ENCODE data around the gene DKK1.
"Not testable (repeated sequence)": the region's sequence is repeated elsewhere in the genome, so short reads cannot be mapped to it uniquely, and the experiment has no call there.

DKK1 gene

DNA sequence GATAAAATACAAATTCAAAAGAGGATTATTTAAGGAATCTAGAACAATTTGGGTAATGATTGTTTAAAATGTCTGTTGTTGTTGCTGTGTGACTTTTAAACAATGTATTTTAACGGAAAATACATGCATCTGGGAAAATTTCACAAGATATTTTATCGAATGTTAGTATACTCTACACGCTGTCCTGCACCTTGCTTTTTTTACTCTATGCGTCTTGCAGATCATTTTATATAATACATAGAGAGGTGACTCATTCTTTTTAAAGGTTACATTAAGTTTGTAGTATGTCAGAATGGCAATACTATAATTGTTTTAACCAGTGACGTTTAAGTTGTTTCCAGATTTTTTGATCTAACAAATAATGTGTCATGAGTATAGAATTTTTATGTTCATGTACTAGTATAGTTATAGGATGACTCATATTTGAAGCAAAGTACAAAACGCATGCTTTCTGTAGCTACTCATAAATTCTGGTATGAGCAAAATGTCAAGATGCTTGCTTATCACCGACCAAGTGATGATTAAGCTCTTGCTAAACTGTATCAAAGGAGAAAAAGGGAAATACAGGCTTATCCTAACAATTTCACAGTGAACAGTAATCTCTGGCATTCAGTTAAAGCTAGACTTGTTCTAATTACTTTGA lies 4.9 kb downstream of the DKK1 start:
- no peak for DNase-seq

DNA sequence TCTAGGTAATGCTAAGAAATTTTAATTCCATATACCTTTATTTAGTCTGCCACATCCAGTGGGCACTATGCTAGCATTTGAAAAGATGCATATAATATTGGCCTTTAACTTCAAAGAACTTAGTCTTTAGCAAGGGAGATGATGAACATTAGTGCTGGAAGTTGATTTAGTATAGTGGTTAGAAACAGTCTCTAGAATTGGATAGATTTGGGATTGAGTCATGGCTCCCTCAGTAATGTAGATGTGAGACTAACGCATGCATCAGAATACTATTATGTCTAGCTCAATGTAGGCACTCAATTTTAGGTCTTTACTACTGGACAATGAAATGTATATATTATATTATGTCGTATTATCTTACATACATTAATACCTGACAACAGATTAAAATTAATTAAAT lies 5.8 kb downstream of the DKK1 start:
- no peak for DNase-seq

DNA sequence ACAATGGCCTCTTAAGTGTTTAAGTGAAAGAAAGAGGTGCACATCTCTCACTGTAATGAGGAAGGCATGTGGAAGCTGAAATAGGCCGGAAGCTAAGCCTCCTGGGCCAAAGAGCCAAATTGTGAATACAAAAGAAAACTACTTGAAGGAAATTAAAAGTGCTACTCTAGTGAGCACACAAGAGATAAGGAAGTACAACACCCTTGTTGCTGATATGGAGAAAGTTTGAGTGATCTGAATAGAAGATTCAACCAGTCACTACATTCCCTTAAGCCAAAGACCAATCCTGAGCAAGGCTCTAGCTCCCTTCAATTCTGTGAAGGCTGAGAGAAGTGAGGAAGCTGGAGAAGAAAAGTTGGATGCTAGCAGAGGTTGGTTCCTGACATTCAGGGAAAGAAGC lies 8.2 kb downstream of the DKK1 start:
- no peak for DNase-seq

DNA sequence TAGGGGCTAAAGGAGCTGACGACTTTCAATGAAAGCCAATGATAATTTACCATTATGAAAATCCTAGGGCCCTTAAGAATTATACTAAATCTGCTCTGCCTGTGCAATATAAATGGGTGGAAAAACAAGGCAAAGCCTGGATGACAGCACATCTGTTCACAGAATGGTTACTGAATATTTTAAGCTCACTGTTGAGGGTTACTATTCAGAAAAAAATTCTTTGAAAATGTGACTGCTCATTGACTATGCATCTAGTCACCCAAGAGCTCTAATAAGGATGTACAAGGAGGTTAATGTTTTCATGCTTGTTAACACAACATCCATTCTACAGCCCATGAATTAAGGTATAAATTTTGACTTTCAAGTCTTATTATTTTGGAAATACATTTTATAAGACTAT lies 8.9 kb downstream of the DKK1 start:
- DNase-seq, result no peak

DNA sequence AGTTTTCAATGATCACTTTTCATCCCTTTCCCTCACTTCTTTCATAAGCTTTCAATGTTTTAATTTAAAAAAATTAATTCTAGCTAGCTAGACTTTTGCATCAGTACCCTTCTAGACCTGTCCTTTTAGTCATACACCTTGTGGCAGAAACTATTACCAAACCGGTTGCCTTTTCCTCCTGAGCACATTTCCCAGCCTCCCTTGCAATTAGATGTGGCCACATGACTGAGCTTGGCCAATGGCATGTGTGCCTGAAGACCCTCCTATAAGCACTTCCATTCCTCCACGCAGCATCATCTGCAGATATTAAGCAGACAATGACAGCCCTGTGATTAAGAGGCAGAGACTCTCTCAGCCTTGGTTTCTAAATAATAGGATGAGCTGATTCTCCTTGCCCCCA lies 12.3 kb downstream of the DKK1 start:
- DNase-seq, result no peak

DNA sequence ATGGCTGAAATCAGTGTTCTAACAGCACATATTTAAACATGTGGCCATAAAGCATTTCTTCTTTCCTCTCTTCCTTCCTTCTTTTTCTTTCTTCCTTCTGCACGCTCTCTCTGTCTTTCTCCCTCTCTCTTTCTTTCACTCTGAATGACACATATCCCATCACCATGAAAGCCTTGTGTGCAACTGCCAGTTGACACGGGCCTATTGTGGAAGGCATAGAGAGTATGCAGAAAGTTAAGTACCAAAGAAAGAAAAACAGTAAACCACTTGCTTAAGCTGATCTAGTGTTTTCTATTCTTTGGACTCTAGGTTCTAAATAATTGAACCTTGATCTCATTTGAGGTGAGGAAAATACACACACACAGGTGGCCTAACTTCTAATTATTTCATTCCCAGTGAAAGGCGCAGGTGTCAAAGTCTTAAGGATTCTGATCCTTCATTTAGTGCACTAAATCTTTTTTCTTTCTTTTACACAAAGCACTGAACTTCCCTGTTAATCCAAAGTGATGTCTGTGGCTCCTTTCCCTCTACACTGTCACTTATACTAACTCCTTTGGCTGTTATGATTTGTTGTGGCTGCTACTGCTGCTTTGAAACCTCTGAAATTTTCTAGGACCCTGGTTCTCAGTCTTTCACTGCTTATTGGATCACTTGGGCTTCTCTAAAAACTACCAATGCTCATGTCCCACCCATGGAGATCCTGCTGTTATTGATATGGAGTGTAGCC lies 17.7 kb downstream of the DKK1 start:
- DNase-seq, result no peak

DNA sequence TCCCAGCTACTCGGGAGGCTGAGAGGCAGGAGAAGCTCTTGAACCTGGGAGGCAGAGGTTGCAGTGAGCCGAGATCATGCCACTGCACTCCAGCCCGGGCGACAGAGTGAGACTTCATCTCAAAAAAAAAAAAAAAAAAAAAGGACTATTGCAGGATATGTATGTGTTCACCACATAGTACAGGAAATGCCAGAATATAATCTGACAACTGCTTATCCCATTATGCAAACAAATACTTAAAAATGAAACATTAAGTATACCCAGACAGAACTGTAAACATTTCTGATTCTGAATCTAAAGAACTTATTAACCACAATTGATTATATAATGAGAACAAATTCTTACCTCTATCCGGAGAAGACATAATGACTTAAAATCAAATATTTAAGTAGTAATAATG lies 18.7 kb downstream of the DKK1 start:
- DNase-seq, result no peak

DNA sequence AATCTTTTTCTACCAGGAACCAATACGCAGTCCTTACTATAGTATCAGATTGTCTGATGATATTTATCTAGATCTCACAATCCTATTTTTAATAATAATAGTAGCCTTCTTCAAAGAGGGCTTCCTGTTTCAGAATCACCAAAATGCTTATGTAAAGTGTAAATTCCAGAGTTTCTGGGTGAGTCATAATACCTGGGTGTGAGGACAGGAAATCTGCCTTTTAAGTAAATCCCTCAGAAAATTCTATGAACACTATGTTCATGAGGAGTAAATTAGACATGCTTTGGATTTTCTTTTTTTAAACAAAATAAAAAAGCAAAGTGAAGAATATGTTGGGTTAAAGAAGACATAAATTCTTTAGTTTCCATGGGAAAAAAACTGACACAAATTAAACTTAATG lies 20.5 kb downstream of the DKK1 start:
- no peak for DNase-seq

DNA sequence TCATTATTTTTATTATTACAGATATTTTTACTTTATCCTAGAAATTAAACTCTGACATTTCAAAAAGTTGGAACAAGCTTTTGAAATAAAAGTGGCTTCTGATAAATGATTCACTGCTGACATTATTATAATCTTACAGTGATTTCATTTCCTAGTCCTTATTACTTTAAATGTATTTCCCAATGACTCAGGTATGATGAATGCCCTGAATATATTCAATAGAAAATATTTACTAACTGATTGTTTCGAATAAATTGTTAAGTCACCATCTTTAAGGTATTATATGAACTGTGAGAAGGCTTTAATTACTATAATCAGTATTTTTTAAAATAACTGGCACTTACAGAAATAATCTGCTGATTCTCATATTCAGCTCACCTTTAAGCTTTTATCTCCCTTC lies 21.6 kb downstream of the DKK1 start:
- DNase-seq, result no peak

DNA sequence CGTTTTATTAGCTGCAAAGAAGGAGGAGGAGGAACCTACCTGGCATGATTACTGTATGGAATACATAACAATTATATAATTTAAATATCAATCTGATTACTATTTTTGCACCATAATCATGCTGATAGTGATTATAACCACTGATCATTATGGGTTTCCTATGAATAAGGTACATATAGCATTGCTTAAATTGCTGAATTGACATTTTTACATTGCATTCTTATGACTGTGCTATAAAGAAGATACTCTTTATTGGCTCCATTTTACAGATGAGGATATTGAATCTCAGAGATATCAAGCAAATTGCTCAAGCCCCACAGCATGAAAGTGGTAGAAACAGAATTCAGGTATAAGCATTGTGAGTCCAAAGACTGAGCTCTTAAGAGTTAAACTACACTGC lies 23.1 kb downstream of the DKK1 start:
- no peak for DNase-seq

DNA sequence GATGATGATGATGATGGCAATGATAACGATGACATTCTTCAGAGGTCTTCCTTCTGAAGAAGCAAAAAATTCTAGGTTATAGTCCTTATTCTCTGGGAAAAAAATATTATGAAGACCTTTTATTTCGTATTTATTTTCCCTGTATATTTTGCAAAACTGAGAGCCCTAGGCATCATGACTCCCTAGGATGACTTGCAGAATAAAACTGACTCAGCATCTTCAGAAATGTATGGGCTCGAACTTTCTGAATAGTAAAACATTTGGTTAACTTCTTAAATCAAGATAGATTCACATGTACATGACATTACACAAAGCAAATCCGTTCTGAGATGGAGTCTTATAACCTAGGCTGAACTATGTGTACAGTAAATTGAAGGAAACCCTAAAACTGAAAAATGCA lies 29.4 kb downstream of the DKK1 start:
- no peak for DNase-seq

DNA sequence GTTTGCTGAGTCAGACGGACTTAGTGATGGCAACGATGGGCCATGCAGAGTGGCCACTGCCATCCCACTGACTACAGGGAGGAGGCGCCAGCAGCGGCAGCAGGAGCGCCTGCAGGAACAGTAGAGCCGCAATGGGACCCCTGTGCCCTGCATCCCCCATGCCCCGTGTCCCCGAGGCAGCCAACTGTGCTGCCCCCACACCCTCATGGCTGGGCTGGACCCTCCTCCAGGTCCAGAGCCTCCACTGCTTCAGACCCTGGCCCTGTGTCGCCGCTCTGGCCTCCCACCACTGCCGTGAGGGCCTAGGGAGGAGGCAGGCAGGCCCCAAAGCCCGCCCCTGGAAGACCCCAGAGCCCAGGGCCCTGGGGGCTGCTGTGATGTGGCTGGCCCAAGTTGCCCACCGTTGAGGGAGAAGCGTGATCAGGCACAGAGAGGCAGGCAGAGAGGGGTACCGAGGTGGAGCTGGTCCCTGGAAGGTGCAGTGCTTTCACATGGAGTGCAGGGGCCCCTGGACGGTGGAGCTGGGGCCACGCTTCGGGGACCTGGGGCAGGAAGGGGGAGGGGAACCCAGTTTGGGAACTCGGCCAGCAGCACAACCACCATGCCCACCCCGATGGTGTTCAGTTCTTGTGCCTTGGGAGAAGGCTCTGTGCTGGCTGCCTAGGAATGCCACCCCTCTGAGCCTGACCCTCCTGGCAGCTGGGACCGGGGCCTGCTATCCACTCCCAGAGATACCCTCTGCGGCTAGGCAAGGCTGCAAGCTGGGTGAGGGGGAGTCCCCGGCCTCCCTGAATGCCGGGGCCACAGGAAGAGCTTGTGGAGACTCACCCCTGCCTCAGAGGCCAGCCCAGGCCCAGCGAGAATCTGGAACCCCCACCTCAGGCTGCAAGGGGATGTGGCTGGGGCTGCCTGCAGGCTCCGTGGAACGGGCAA lies 32.6 kb downstream of the DKK1 start:
- no peak for DNase-seq

DNA sequence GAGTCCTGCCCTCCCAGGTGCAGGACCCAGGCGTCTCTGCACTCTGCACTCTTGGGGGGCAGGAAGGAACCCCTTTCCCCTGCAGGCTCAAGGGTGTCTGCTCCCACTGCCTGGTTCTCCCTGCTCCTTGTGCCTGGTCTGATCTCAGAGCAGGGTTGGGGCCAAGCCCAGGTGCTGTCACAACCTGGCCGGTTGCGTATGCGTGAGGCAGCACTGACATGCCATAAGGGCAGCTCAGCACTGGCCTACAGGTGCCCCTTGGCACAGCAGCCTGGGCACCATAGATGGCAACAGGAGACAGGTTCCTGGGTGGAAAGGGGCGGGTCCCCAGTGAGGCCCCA lies 33.2 kb downstream of the DKK1 start:
- no peak for DNase-seq

DNA sequence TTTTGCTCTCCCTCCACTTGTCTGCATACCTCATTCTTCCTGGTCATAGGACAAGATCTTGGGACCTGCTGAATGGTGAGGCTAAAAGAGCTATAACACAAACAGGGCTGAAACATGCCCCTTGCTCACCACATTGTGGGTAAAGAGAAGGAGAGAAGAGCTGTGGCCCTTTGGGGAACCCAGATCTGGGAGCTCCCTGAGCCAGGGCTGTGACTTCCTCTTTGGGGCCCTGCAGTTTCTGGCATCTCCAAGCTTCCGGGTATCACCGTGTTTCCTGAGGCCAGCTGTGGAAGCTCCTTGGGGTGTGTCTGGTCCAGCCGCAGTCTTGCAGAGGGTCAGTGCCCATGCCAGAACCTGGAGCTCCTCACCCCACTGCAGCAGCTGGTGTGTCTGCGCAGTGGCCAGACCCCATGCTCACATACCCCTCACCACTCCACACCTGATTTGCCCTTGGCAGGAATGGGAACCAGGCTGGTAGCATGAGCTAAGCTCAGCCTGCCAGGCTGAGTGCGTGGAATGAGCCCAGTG lies 34.0 kb downstream of the DKK1 start:
- no peak for DNase-seq

DNA sequence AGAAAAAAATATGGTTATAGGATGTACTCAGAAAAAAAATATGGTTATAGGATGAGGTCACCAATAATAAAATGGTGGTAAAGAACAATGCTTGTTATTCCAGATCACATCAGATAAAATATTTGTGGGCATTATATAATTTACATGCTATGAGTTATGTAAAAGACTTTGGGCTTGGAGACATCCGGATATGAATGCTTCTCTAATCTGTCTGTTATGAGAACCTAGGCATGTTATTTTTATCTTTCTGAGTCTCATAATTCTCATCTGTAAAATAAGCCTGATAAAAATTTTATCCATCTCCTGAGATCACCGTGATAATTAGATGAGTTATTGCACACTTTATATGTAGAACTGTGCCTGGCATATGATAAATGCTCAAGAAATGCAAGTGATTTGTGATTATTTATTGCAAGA lies 37.8 kb downstream of the DKK1 start:
- DNase-seq, result no peak

DNA sequence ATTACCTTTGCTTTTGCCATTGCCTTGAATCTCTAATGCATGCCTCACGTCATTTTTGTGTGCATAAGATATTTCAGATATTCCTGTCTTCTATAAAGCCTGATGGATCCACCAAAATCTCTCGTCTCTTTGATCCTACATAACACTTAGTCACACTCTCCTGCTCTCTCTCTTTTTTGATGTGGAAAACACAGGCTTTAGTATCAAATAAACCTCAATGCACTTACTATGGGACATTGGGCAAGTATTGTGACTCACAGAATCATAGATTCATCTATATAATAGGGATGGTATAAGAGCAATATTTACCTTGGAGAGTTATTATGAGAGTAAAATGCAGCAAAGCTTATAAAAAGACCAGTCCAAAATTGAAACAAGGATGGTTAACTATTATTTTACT lies 39.1 kb downstream of the DKK1 start:
- no peak for DNase-seq

DNA sequence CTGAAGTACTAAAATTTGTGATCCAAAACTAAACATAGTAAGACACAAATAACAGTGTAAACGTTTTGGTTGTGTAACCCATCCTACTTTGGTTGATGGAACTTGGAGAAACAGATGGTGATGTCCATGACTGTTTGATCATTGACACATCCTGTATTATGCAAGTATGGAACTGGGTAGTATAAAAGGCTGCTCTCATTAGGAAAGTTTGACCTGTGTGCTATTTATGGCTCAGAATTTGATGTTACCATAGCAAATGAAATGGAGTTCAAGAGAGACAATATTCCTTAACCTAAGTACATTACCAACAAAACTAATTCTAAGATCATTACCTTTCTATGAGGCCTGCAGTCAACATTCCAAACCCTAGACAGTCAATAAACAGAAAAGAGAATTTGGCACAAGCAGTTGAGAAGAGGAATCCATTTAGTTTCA lies 39.9 kb downstream of the DKK1 start:
- DNase-seq, result no peak

DNA sequence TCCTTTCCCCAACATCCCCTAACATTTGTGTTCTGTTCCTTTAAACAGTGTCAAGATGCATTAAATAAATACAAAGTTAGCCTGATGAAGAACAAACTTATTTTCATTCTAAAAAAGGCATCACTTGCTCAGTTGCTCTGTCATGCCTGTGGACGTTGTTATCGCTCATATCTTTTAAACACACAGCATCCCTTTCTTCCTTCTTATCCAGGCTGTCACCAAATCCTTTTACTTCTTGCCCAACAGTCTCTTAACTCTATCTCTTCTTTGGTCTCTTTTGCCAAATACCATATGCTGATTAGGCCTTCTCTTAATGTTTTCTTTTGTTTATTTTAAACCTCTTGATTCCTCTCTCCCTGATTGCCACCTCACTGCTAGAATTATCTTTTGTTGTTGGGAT lies 43.9 kb downstream of the DKK1 start:
- no peak for DNase-seq

DNA sequence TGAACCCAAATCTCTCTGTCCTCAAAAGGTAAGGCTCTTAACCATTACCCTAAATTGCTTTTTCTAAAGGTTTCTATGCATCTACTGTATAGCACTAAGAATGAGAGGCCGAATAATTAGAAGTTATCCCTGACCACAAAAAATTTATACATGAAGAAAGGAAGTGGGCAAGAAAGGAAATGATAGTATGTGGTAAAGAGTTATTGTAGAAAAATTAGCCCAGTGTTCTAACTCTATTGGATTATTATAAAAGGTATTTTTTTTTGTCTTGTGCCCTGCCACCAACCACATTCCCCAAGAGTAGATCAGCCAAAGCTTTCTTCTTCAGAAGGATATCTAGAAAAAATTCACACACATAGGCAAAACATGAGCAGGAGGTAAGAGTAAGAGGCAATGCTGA lies 45.4 kb downstream of the DKK1 start:
- DNase-seq, result no peak

DNA sequence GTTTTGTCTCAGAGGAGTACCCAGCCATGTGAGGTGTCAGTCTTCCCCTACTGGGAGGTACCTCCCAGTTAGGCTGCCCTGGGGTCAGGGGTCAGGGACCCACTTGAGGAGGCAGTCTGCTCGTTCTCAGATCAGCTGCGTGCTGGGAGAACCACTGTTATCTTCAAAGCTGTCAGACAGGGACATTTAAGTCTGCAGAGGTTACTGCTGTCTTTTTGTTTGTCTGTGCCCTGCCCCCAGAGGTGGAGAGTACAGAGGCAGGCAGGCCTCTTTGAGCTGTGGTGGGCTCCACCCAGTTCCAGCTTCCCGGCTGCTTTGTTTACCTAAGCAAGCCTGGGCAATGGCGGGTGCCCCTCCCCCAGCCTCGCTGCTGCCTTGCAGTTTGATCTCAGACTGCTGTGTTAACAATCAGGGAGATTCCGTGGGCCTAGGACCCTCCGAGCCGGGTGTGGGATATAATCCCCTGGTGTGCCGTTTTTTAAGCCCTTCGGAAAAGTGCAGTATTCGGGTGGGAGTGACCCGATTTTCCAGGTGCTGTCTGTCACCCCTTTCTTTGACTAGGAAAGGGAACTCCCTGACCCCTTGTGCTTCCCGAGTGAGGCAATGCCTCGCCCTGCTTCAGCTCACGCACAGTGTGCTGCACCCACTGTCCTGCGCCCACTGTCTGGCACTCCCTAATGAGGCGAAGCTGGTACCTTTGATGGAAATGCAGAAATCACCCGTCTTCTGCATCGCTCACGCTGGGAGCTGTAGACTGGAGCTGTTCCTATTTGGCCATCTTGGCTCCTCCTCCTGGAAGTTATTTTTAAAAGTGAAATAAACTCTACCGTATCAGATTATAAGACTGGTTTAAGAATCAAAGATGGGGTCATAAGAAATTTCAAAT lies 51.7 kb downstream of the DKK1 start:
- not testable (repeated sequence) for DNase-seq
